ENCODE measurements around the gene HCFC1. TPM values are rescaled to one million over a fixed set of nuclear protein-coding genes. Genes with fewer than 3 reads are reported as not detected.

The HCFC1 gene
- total and polyA plus RNA-seq, 3 experiments from 2014 or later = 12.4 to 156 (median 152) TPM

- no peaks in the 10 kb centered on the region for H3K36me3 ChIP-seq (ENCODE audit: insufficient read depth, low read length)
- H3K4me3 ChIP-seq (ENCODE audit: low read length) = peak overlapping the region; percentile 93
- peaks cover 49 to 55% (median 49%) of the 10 kb centered on the region in 3 donors for H3K4me1 Mint-ChIP-seq
- peak overlapping the region; percentile 94 for H3K27ac ChIP-seq (ENCODE audit: low read depth, low read length)
- H3K9me3 Mint-ChIP-seq = peaks cover 0 to 2% (median 0%) of the 10 kb centered on the region in 5 donors
- peak overlapping the region; percentile 98 to 100 (median 100) for H3K27ac Mint-ChIP-seq
- peaks cover 0 to 8% of the 10 kb centered on the region in 2 donors for H3K27me3 Mint-ChIP-seq
- no peaks in the 10 kb centered on the region for H3K9me3 ChIP-seq (ENCODE audit: low read length)
- H3K4me1 ChIP-seq (ENCODE audit: insufficient read depth, low read length) = peaks cover 42% of the 10 kb centered on the region
- ChIA-PET CTCF (interaction anchor here (1.0 to 7.2 kb wide), 6 partner anchors 9 to 577 kb away, joined by 3 to 54 read pairs (median 3); partner anchors contain the start of gene IKBKG), POLR2A (interaction anchor here (1.0 to 3.7 kb wide), 6 partner anchors 10 to 427 kb away, joined by 3 to 27 read pairs (median 5); partner anchors contain the start of genes ARHGAP4 and RPL10)
- peak overlapping the region; percentile 95 to 100 (median 100) for H3K4me3 Mint-ChIP-seq
- H3K36me3 Mint-ChIP-seq = peaks cover 0 to 17% (median 0%) of the 10 kb centered on the region in 3 donors
- DNase-seq = peak in 1 of 5 donors; percentile 29
- no peaks in the 10 kb centered on the region for H3K27me3 ChIP-seq (ENCODE audit: insufficient read depth, low read length, poor library complexity, severe bottlenecking)
Observed at GRCh38 chrX:153970357-153971123, 1.1 kb downstream of the HCFC1 start.

- Histone ChIP-seq H3K36me3 (ENCODE audit: insufficient read depth, low read length) (no peaks in the 10 kb centered on the region), H3K27me3 (ENCODE audit: insufficient read depth, low read length, poor library complexity, severe bottlenecking) (no peaks in the 10 kb centered on the region), H3K27ac (ENCODE audit: low read depth, low read length) (peak overlapping the region; percentile 67), H3K9me3 (ENCODE audit: low read length) (no peaks in the 10 kb centered on the region), H3K4me1 (ENCODE audit: insufficient read depth, low read length) (peaks cover 48% of the 10 kb centered on the region), H3K4me3 (ENCODE audit: low read length) (peak overlapping the region; percentile 93)
- Mint-ChIP-seq H3K4me1 (peaks cover 52 to 58% (median 53%) of the 10 kb centered on the region in 3 donors), H3K36me3 (peaks cover 0 to 17% (median 0%) of the 10 kb centered on the region in 3 donors), H3K4me3 (peak overlapping the region; percentile 95 to 100 (median 100)), H3K27ac (peak overlapping the region; percentile 47 to 98 (median 86)), H3K27me3 (peaks cover 0 to 9% of the 10 kb centered on the region in 2 donors), H3K9me3 (peaks cover 0 to 2% (median 0%) of the 10 kb centered on the region in 5 donors)
- no peak for DNase-seq
- CTCF ChIA-PET = interaction anchor here (1.7 to 7.2 kb wide), 2 partner anchors 11 to 22 kb away, joined by 9 to 54 read pairs; no protein-coding TSS in a partner anchor
- POLR2A ChIA-PET = interaction anchor here (1.9 to 3.7 kb wide), 2 partner anchors 11 to 42 kb away, joined by 15 to 27 read pairs; no protein-coding TSS in a partner anchor
Observed at GRCh38 chrX:153969904-153970356, 1.7 kb downstream of the HCFC1 start.

GRCh38 chrX:153969125-153969903, 2.3 kb downstream of the HCFC1 start:
- Histone ChIP-seq H3K36me3 (ENCODE audit: insufficient read depth, low read length) (no peaks in the 10 kb centered on the region), H3K27ac (ENCODE audit: low read depth, low read length) (peak overlapping the region; percentile 67), H3K4me1 (ENCODE audit: insufficient read depth, low read length) (peaks cover 49% of the 10 kb centered on the region), H3K9me3 (ENCODE audit: low read length) (no peaks in the 10 kb centered on the region), H3K4me3 (ENCODE audit: low read length) (peak overlapping the region; percentile 93), H3K27me3 (ENCODE audit: insufficient read depth, low read length, poor library complexity, severe bottlenecking) (no peaks in the 10 kb centered on the region)
- Mint-ChIP-seq H3K36me3 (peaks cover 0 to 19% (median 0%) of the 10 kb centered on the region in 3 donors), H3K27ac (peak overlapping the region; percentile 47 to 98 (median 96)), H3K4me1 (peaks cover 48 to 55% (median 51%) of the 10 kb centered on the region in 3 donors), H3K4me3 (peak overlapping the region; percentile 95 to 100 (median 100)), H3K9me3 (peaks cover 0 to 2% (median 0%) of the 10 kb centered on the region in 5 donors), H3K27me3 (peaks cover 0 to 4% of the 10 kb centered on the region in 2 donors)
- ChIA-PET CTCF (interaction anchor here (0.8 to 7.2 kb wide), 4 partner anchors 21 to 205 kb away, joined by 4 to 54 read pairs (median 5); partner anchors contain the start of genes IRAK1 and PLXNB3), POLR2A (interaction anchor here (0.8 to 3.7 kb wide), 4 partner anchors 14 to 41 kb away, joined by 3 to 27 read pairs (median 3); no protein-coding TSS in a partner anchor)
- peak in 1 of 5 donors; percentile 41 for DNase-seq

DNA sequence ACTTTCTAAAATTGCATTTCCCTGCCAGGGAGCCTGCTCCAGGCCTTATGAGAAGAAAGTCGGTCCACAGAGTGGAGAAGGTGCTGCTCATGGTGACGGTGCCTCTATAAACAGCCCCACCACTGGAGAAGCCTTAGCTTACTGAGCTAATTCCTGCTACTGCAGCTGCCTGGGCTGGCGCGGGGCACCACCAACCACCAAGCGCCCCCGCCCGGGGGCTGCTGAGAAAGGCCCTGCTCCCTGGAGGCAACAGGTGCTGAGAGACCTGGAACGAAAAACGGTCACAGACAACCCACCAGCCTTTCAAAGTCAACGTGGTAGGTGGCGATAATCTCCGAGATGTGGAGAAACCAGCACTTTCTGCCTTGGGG, 2.9 kb downstream of the HCFC1 start:
- peak in 2 of 5 donors; percentile 54 to 60 for DNase-seq
- H3K4me1 Mint-ChIP-seq = peaks cover 42 to 51% (median 46%) of the 10 kb centered on the region in 3 donors
- peaks cover 5% of the 10 kb centered on the region for H3K36me3 ChIP-seq (ENCODE audit: insufficient read depth, low read length)
- peaks cover 43% of the 10 kb centered on the region for H3K4me1 ChIP-seq (ENCODE audit: insufficient read depth, low read length)
- H3K27ac Mint-ChIP-seq = peak overlapping the region; percentile 47 to 98 (median 96)
- H3K27ac ChIP-seq (ENCODE audit: low read depth, low read length) = peak overlapping the region; percentile 67
- peaks cover 0 to 2% (median 0%) of the 10 kb centered on the region in 5 donors for H3K9me3 Mint-ChIP-seq
- peak overlapping the region; percentile 95 to 100 (median 100) for H3K4me3 Mint-ChIP-seq
- peaks cover 0 to 22% (median 0%) of the 10 kb centered on the region in 3 donors for H3K36me3 Mint-ChIP-seq
- H3K27me3 Mint-ChIP-seq = peaks cover 0 to 4% of the 10 kb centered on the region in 2 donors
- peak overlapping the region; percentile 93 for H3K4me3 ChIP-seq (ENCODE audit: low read length)
- ChIA-PET POLR2A (interaction anchor here (0.8 to 1.0 kb wide), 3 partner anchors 13 to 40 kb away, joined by 3 read pairs; no protein-coding TSS in a partner anchor), CTCF (interaction anchor here (0.8 to 7.2 kb wide), 5 partner anchors 21 to 205 kb away, joined by 4 to 54 read pairs (median 5); partner anchors contain the start of genes IRAK1 and PLXNB3)
- H3K27me3 ChIP-seq (ENCODE audit: insufficient read depth, low read length, poor library complexity, severe bottlenecking) = no peaks in the 10 kb centered on the region
- H3K9me3 ChIP-seq (ENCODE audit: low read length) = no peaks in the 10 kb centered on the region

- Mint-ChIP-seq H3K27me3 (peaks cover 0 to 4% of the 10 kb centered on the region in 2 donors), H3K4me1 (peaks cover 37 to 48% (median 42%) of the 10 kb centered on the region in 3 donors), H3K9me3 (peaks cover 0 to 2% (median 0%) of the 10 kb centered on the region in 5 donors), H3K4me3 (peak overlapping the region; percentile 95 to 100 (median 100)), H3K36me3 (peaks cover 0 to 22% (median 0%) of the 10 kb centered on the region in 3 donors), H3K27ac (peak overlapping the region; percentile 88 to 98 (median 96))
- POLR2A ChIA-PET = interaction anchor here (0.8 to 1.6 kb wide), 4 partner anchors 13 to 174 kb away, joined by 3 to 4 read pairs (median 4); partner anchors contain the start of genes IDH3G and SSR4
- H3K36me3 ChIP-seq (ENCODE audit: insufficient read depth, low read length) = peaks cover 10% of the 10 kb centered on the region
- H3K4me1 ChIP-seq (ENCODE audit: insufficient read depth, low read length) = peaks cover 39% of the 10 kb centered on the region
- peak overlapping the region; percentile 93 for H3K4me3 ChIP-seq (ENCODE audit: low read length)
- H3K27ac ChIP-seq (ENCODE audit: low read depth, low read length) = peak overlapping the region; percentile 67
- H3K27me3 ChIP-seq (ENCODE audit: insufficient read depth, low read length, poor library complexity, severe bottlenecking) = no peaks in the 10 kb centered on the region
- CTCF ChIA-PET = interaction anchor here (0.7 to 7.2 kb wide), 6 partner anchors 20 to 52 kb away, joined by 3 to 54 read pairs (median 5); partner anchors contain the start of gene IRAK1
- DNase-seq = peak in 1 of 5 donors; percentile 32
- no peaks in the 10 kb centered on the region for H3K9me3 ChIP-seq (ENCODE audit: low read length)
Observed at GRCh38 chrX:153968255-153968654, 3.4 kb downstream of the HCFC1 start.

GRCh38 chrX:153967536-153968224, 3.9 kb downstream of the HCFC1 start:
- H3K9me3 Mint-ChIP-seq = peaks cover 0 to 2% (median 0%) of the 10 kb centered on the region in 5 donors
- Histone ChIP-seq H3K27me3 (ENCODE audit: insufficient read depth, low read length, poor library complexity, severe bottlenecking) (no peaks in the 10 kb centered on the region), H3K4me3 (ENCODE audit: low read length) (peak overlapping the region; percentile 93), H3K4me1 (ENCODE audit: insufficient read depth, low read length) (peaks cover 39% of the 10 kb centered on the region), H3K27ac (ENCODE audit: low read depth, low read length) (peak overlapping the region; percentile 67), H3K9me3 (ENCODE audit: low read length) (no peaks in the 10 kb centered on the region), H3K36me3 (ENCODE audit: insufficient read depth, low read length) (peaks cover 12% of the 10 kb centered on the region)
- H3K4me1 Mint-ChIP-seq = peaks cover 33 to 44% (median 38%) of the 10 kb centered on the region in 3 donors
- H3K36me3 Mint-ChIP-seq = peaks cover 0 to 23% (median 0%) of the 10 kb centered on the region in 3 donors
- peak overlapping the region; percentile 95 to 100 (median 100) for H3K4me3 Mint-ChIP-seq
- peaks cover 0 to 4% of the 10 kb centered on the region in 2 donors for H3K27me3 Mint-ChIP-seq
- peak overlapping the region; percentile 88 to 98 (median 96) for H3K27ac Mint-ChIP-seq
- ChIA-PET CTCF (interaction anchor here (0.7 to 7.2 kb wide), 11 partner anchors 9 to 204 kb away, joined by 3 to 54 read pairs (median 4); partner anchors contain the start of genes IRAK1 and PLXNB3), POLR2A (interaction anchor here (0.8 to 1.6 kb wide), 3 partner anchors 39 to 173 kb away, joined by 4 read pairs; partner anchors contain the start of genes IDH3G and SSR4)
- peak in 3 of 5 donors; percentile 38 to 59 (median 59) for DNase-seq

Data from CD8-positive, alpha-beta memory T cell (primary cell).